GM21367 (cell line): ENCODE data around the gene EMC8.
A peak's percentile ranks its signal among the peaks of the same experiment; 100 is the strongest.
"Not testable (repeated sequence)": the region's sequence is repeated elsewhere in the genome, so short reads cannot be mapped to it uniquely, and the experiment has no call there.

Experiments used
- ATAC-seq: cut with Tn5 transposase; IDR thresholded peaks from one replicate; pipeline ENCODE4 v1.9.1; 2021; ENCODE audit not compliant: unreplicated experiment

The EMC8 gene

DNA sequence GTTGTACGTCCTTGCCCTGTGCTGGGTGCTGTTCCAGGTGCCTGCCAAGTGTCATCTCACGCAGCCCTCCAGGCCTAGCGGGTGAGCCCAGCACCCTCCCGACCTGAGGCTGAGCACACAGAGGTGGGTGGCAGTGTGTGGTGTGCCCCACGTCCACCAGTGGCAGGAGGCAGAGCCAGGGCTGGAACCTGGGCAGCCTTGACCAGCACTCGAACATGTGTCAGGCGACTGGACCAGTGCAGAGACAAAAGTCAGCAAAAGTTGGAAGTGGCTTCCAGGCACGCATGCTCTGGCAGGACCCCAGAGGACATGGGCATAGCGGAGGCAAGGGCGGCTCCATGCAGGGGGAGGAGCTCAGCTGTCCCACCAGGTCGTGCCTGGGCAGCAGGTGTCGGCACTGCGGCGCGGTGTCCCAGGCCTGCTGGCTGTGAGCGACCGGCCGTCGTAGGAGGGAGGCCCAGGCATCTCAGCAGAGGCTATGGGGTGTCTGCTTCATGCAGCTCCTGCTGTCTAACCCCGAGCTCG, 35.9 kb upstream of the EMC8 start:
- ATAC-seq = no peak

DNA sequence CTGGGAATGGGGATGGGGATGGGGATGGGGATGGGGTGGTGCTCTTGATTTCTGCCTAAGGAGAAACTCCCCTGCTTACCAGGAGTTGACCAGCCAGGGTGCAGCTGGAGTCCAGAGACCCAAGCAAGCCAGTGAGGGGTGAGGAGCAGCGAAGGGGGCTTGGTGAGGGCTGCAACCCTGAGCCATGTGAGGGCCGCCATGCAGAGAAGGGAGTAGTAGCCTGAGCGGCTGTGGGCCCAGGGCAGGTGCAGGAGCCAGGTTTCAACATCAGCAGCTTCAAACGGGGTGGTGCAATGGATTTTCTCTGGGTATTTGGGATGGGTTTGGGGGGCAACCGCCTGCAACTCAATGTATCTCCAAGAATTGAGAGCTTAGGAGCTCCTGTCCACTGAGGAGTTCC, 35.4 kb upstream of the EMC8 start:
- ATAC-seq = no peak

DNA sequence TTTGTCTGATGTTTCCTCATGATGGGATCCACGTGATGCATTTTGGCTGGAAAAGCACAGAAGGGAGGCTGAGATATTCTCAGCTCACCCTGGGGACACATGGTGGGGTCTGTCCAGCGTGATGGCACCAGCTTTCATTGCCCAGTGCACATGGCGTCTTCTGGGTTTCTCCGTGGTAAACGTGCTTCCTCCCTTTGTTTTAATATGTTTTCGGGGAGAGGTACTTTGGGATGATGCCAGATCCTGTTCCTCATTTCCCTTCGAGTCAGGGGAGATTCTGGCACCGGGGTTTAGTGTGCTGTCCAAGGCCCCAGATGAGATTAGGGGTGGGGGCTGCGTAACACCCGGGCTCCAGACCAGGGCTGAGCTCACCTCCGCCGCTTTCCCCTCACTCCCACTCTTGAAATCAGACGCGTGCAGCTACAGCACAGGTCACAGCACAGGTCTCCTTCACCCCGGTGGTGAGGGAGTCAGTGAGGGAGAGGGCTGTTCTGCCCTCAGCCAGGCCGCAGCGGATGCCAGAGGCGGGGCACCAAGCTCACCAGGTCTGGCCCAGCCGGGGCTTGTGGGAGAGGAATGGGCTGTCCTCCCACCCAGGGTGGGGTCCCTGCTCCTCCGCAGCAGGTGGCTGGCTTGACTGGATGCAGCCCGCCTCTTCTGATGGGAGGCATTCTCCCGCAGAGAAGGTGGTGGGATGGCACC, 34.0 kb upstream of the EMC8 start:
- ATAC-seq = no peak

GRCh38 chr16:85832570-85833218, 33.4 kb upstream of the EMC8 start:
- no peak for ATAC-seq

DNA sequence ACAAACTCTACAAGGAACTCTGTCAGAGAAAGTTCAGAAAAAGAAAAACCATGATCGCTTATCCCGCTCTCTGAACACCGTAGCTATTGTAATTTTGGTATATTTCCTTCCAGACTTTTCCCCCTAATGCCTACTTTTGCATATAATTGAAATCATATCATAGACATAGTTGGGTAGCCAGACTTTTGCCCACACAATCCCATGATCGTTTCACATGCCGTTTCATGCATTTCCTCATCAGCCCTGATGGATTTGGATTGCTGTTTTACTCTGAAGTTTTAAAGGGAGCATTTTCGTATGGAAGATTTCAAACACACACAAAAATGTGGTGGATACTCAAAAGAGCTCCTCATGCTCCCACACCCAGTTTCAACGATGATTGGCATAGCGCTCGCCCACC, 31.5 kb upstream of the EMC8 start:
- no peak for ATAC-seq

DNA sequence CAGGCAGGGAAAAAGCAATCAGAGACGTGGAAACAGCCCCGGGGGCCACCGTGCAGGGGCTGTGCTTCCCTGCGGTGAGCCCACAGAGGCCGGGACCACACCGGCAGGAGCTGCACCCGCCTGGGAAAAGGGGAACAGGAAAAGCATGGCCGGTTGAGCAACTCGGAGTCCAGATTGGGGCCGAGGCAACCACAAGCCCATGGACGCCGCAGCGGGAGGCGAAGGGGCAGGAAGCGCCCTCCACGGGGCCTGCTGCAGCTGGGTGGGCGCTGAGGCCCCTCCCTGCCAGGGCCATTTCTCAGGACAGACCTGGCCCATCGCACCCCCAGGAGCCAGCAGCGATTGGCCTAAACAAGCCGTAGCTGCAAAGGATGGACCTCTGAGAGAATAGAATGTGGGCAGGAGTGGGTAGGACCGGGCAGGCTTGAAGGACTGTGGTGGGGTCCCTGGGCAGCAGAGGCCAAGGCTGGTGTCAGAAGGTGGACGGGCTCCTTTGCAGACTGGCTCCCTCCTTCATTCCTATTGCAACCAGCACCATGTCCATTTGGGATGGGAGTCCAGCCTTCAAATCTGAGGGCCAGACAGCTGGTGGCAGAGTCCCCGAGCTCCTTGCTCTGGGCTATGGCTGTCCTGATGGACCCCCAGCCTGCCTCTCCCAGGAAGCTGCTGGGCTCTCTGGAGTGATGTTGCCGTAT, 30.6 kb upstream of the EMC8 start:
- no peak for ATAC-seq

DNA sequence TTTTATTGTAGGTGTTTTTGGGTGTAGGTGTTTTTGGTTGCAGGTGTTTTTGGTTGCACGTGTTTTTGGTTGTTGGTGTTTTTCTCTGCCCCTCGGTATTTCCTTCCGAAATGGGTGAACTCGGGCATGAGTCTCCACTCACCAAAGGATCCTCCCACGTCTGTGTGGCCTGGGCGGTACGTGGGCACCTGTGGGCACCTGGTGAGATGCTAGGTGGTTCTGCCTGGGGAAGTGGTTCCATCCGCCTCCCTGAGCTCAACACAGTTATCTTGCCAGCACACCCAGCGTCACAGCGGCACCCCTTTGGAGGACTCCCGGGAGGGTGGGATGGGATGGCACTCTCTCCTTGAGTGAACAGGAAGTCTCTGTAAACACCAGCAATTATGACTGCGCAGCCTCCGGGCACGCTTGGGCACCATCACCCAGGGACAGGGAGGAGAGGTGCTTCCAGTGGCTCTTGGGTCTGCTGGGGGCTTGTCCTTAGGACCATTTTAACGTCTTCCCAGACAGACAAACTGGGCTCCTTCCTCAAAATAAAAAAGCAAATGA, 29.9 kb upstream of the EMC8 start:
- no peak for ATAC-seq

DNA sequence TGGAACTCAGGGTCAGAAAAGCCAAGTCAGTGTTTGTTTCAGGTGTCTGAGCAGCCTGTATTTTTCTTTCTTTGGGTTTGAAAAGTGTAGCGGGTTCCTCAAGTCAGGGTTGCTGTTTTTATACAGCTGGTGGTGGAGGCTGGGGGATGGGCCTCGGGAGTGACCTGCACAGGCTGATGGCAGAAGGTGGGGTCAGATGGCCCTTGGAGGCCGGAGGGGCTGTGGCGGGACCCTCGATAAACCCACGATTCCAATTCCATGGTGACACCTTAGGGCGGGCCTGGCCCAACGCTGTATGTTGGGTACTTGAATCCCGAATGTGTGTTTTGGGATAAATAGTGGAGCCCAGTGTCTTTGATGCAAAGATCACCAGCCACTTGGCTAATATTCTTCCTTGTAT, 28.8 kb upstream of the EMC8 start:
- ATAC-seq = no peak

- no peak for ATAC-seq
Observed at GRCh38 chr16:85826686-85827247, 27.4 kb upstream of the EMC8 start.

- no peak for ATAC-seq
Observed at GRCh38 chr16:85825326-85825725, 26.0 kb upstream of the EMC8 start.

DNA sequence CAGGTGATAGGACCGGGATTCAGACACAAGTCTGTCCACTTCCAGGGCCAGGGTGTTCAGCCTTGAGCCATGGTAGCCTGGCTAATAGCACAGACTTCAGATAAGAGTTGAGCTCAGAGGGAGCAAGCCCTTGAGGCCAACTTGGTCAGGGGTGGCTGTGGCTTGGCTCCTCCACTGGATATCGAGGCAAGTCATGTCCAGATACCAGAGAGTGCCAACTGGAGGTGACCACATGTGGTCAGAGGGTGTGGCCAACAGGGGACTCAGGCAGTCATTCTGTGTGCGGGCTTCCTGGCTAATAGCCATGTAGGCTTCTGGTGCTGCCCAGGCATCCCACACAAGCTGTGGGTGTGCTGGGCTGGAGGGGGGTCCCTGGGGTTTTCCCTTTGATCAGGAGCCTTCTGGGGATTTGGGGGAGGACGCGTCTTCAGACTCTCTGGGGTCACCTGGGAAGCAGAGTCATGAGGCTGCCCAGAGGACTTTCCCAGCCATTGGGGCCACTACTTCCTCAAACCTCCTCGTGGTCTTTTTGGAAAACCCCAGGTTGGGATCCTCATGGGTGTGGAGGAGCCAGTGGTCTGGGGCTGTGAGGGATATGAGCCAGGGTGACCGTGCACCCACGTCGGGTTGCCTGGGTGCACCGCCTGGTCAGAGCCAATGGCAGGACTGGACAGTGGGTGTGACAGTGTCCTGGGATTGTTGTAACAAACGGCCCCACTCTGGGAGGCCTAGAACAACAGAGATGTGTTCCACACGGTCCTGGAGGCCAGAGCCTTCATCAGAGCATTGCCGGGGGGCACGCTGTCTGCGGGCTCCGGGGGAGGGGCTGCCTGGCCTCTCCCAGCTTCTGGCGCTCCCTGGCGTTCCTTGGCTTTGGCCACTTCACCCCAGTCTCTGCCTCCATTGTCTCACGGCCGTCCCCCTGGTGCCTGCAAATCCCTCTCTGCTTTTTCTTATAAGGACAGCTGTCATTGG, 25.1 kb upstream of the EMC8 start:
- ATAC-seq = no peak

DNA sequence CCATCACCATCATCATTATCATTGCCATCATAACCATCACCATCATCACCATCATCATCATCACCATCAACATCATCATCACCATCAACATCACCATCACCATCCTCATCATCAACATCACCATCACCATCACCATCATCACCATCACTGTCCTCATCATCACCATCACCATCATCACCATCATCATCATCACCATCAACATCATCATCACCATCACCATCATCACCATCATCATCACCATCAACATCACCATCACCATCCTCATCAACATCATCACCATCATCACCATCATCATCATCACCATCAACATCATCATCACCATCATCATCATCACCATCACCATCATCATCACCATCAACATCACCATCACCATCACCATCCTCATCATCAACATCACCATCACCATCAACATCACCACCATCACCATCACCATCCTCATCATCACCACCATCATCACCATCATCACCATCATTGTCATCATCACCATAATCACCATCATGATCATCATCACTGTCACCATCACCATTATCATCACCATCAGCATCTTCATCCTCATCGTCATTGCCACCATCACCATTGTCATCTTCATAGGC, 24.1 kb upstream of the EMC8 start:
- no peak for ATAC-seq

- no peak for ATAC-seq
Observed at GRCh38 chr16:85822145-85822544, 22.8 kb upstream of the EMC8 start.

GRCh38 chr16:85821390-85822135, 22.2 kb upstream of the EMC8 start:
- ATAC-seq = peak; percentile 56

- no peak for ATAC-seq
Observed at GRCh38 chr16:85820604-85821372, 21.4 kb upstream of the EMC8 start.

GRCh38 chr16:85819771-85820170, 20.4 kb upstream of the EMC8 start:
- no peak for ATAC-seq

DNA sequence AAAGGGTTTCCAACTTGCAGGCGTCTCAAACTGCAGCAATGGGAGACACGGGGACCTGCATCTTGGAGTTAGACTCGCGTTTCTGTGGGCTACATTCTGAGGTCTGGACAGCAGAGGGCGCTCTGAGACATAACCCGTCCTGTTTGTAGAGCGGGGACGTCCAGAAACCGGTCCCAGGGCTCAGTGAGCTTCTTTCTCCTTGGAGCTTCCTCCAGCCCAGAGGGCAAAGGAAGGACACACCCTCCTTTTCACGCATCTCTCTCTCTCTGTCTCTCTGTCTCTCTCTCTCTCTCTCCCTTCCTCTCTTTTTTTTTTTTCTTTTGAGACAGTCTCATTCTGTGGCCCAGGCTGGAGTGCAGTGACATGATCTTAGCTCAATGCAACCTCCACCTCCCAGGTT, 19.9 kb upstream of the EMC8 start:
- ATAC-seq = no peak

DNA sequence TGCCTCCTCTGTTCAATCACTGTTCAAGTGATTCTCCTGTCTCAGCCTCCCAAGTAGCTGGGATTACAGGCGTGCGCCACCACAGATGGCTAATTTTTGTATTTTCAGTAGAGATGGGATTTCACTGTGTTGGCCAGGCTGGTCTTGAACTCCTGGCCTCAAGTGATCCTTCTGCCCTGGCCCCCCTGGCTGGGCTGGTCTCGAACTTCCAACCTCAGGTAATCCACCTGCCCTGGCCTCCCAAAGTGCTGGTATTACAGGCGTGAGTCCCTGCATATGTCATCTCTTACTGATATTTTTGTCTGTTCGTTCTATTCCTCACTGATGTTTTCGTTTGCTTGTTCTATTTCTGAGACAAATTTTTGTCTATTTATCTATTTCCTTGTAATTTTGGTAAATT, 17.9 kb upstream of the EMC8 start:
- ATAC-seq = not testable (repeated sequence)
